Fibroblast of the aortic adventitia (primary cell): ENCODE results near the gene GPSM3. TPM values are rescaled to one million over a fixed set of nuclear protein-coding genes. Genes with fewer than 3 reads are reported as not detected.

Experiments used
- DNase-seq: peaks from one replicate; pipeline ENCODE4 v3.0.0-alpha.2; 2010; ENCODE audit warnings: low read depth
- H3K4me3 ChIP-seq: 2 replicates; pipeline ENCODE4 v1.5.1; 2011; ENCODE audit warnings: low read depth, mild to moderate bottlenecking, control low read depth, low read length, moderate library complexity
- total RNA-seq: library from RNA; depleted of rRNA; stranded (reverse); fragments of >200 nt; gene quantifications from 2 replicates; pipeline ENCODE4 v1.2.3, GENCODE V29; 2012; ENCODE audit warnings: low replicate concordance
- TF ChIP-seq, protein P1 (sequence below): IDR thresholded peaks from 2 replicates; pipeline ENCODE4 v1.5.1; 2011; ENCODE audit warnings: mild to moderate bottlenecking, low read length, control low read depth, inconsistent platforms; ENCODE audit not compliant: insufficient read depth

GPSM3 gene
- 0.90 TPM in 1 of 2 replicates, not detected in the other for total RNA-seq

- H3K4me3 ChIP-seq, result no peak within 1 kb of the TSS
- DNase-seq, result no peak
These were observed at the start of gene GPSM3 for GRCh38 chr6:32192608-32193039. Gene GPSM3, minus strand, starts transcription at chr6:32192643. Its CDS starts 130 bp downstream, at chr6:32192513.

GRCh38 chr6:32240686-32241085 is 48.2 kb upstream of the GPSM3 start:
- no peak for DNase-seq

More at GRCh38 chr6:32192608-32193039, at the start of gene GPSM3:
- TF ChIP-seq, protein P1, sequence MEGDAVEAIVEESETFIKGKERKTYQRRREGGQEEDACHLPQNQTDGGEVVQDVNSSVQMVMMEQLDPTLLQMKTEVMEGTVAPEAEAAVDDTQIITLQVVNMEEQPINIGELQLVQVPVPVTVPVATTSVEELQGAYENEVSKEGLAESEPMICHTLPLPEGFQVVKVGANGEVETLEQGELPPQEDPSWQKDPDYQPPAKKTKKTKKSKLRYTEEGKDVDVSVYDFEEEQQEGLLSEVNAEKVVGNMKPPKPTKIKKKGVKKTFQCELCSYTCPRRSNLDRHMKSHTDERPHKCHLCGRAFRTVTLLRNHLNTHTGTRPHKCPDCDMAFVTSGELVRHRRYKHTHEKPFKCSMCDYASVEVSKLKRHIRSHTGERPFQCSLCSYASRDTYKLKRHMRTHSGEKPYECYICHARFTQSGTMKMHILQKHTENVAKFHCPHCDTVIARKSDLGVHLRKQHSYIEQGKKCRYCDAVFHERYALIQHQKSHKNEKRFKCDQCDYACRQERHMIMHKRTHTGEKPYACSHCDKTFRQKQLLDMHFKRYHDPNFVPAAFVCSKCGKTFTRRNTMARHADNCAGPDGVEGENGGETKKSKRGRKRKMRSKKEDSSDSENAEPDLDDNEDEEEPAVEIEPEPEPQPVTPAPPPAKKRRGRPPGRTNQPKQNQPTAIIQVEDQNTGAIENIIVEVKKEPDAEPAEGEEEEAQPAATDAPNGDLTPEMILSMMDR, result no peak

GRCh38 chr6:32239462-32239861 is 47.0 kb upstream of the GPSM3 start:
- H3K4me3 ChIP-seq, result no peak overlapping the region
- no peak for DNase-seq
- TF ChIP-seq, protein P1, result no peak

More at GRCh38 chr6:32240686-32241085, 48.2 kb upstream of the GPSM3 start:
- H3K4me3 ChIP-seq, result no peak overlapping the region
- TF ChIP-seq, protein P1, result no peak

DNA sequence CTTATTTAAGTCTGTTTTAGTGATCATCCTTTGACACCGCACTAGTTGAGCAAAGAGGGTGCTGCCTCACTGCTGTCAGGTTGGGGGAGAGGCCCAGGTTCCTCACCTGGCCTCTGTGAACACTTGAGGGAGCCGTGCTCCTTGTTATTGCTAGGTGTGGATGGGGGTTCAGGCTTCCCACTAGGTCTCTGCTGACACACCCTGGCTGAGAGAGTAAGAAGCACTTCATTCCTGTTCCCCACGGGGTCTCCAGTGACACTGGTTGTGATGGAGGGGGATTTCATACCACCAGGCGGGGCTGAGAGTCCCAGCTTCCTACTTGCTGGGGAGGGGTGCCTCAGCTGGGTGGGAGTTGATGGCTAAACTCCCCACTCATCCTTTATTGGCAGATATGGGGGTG is 42.5 kb upstream of the GPSM3 start:
- no peak for DNase-seq
- no peak overlapping the region for H3K4me3 ChIP-seq
- TF ChIP-seq, protein P1, result no peak

GRCh38 chr6:32226434-32226833 is 34.0 kb upstream of the GPSM3 start:
- no peak for DNase-seq
- TF ChIP-seq, protein P1, result no peak
- H3K4me3 ChIP-seq, result no peak overlapping the region

- H3K4me3 ChIP-seq, result no peak overlapping the region
- TF ChIP-seq, protein P1, result no peak
- DNase-seq, result no peak
These were observed 32.3 kb upstream of the GPSM3 start for GRCh38 chr6:32224696-32225095.
